Measurements from ENCODE around the gene MEF2C.

- TF ChIP-seq EZH2phosphoT487 (IDR thresholded peaks at IDR 0.05; ENCODE audit: insufficient read depth, low read depth) = no peak
- TF ChIP-seq EZH2 (IDR thresholded peaks at IDR 0.05; ENCODE audit: insufficient read depth, poor library complexity, severe bottlenecking) = no peak
Observed at GRCh38 chr5:88679638-88680037, 203.3 kb downstream of the MEF2C start.

Measured in GM23248 (cell line).